Measurements from ENCODE around the gene PACRG.

DNA sequence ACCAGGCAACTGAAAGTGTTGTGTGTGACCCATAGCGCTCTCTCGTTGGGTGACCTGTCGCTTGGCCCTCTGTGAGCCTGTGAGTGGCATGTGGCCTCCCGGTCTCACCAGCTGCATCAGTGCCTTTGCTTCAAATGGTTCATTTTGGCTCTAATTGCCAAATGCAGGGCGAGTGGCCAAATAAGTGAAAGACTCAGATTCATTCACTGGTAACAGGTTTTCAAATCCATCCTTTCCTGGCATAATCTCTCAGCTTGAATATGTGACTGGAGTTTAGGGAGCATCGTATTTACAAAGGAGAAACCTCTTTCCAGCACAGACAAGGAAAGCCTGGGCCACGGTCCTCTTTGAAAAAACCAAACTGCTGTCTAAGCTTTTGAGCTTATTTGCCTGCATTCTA, 365.1 kb downstream of the PACRG start:
- TF ChIP-seq ARNTL (CRISPR knock-in tag; IDR thresholded peaks at IDR 0.05; ENCODE audit: borderline replicate concordance, low read depth), result no peak
- TF ChIP-seq ZC3H10 (CRISPR knock-in tag; IDR thresholded peaks at IDR 0.05), result no peak
- TF ChIP-seq ZFP30 (CRISPR knock-in tag; IDR thresholded peaks at IDR 0.05), result no peak
- no peak for TF ChIP-seq ZNF565 (CRISPR knock-in tag; conservative IDR thresholded peaks at IDR 0.05; ENCODE audit: low read depth)
- no peak for TF ChIP-seq OSR1 (CRISPR knock-in tag; IDR thresholded peaks at IDR 0.05)
- TF ChIP-seq ISL1 (CRISPR knock-in tag; IDR thresholded peaks at IDR 0.05), result no peak
- TF ChIP-seq, protein P1, sequence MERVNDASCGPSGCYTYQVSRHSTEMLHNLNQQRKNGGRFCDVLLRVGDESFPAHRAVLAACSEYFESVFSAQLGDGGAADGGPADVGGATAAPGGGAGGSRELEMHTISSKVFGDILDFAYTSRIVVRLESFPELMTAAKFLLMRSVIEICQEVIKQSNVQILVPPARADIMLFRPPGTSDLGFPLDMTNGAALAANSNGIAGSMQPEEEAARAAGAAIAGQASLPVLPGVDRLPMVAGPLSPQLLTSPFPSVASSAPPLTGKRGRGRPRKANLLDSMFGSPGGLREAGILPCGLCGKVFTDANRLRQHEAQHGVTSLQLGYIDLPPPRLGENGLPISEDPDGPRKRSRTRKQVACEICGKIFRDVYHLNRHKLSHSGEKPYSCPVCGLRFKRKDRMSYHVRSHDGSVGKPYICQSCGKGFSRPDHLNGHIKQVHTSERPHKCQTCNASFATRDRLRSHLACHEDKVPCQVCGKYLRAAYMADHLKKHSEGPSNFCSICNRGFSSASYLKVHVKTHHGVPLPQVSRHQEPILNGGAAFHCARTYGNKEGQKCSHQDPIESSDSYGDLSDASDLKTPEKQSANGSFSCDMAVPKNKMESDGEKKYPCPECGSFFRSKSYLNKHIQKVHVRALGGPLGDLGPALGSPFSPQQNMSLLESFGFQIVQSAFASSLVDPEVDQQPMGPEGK (CRISPR knock-in tag; IDR thresholded peaks at IDR 0.05; ENCODE audit: borderline replicate concordance), result no peak
- no peak for TF ChIP-seq ZNF8 (CRISPR knock-in tag; IDR thresholded peaks at IDR 0.05)
